SIG-M5 treated with dmso at 0.1 percent for 504 hours (cell line): Measurements from ENCODE around the gene ZMPSTE24.

Experiments used
- DNase-seq: peaks from one replicate; lab custom pipeline; 2025; ENCODE audit not compliant: unreplicated experiment; lab: John Stamatoyannopoulos, UW

ZMPSTE24 gene

GRCh38 chr1:40258445-40258769 lies 371 bp downstream of the ZMPSTE24 start:
- no peak for DNase-seq

- DNase-seq: no peak
These were observed 6.3 kb downstream of the ZMPSTE24 start for GRCh38 chr1:40264354-40264781.

- no peak for DNase-seq
These were observed 7.3 kb downstream of the ZMPSTE24 start for GRCh38 chr1:40265298-40265697.

DNA sequence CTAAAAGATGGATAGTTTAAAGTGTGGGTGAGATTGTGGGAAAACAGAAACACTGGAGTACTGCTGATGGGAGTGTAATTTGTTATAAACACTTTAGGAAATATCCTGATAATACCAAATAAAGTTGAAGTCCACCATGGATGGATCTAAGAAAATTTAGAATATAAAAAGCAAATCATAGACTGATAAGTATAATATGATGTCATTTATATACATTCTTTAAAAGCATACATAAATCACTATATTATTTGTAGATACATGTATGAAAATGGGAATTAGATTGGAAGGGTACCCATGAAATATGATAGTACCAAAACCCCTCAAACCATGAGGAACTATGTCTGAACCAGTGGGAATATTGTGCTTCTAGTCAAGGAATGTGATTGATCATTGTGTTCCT lies 7.9 kb downstream of the ZMPSTE24 start:
- DNase-seq: no peak

DNA sequence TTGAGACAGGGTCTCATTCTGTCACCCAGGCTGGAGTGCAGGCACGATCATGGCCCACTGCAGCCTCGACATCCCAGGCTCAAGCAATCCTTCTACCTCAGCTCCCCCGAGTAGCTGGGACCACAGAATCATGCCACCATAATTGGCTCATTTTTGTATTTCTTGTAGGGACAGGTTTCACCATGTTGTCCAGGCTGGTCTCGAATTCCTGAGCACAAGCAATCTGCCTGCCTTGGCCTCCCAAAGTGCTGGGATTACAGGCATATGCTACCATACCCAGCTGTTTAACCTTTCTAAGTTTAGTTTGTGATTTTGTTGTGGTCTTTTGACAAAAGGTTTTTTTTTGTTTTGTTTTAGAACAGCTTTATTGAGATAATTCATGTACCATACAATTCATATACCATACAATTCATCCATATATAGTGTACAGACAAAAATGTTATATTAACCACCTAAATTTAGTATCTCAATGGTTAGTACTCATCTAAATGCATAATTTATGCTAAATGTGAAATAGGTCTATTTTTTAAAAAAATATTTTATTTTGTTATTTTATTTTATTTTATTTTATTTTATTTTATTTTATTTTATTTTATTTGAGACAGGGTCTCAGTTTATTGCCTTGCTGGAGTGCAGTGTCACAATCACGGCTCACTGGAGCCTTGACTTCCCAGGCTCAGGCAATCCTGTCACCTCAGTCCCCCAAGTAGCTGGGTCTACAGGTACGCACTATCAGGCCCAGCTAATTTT lies 8.9 kb downstream of the ZMPSTE24 start:
- no peak for DNase-seq

DNA sequence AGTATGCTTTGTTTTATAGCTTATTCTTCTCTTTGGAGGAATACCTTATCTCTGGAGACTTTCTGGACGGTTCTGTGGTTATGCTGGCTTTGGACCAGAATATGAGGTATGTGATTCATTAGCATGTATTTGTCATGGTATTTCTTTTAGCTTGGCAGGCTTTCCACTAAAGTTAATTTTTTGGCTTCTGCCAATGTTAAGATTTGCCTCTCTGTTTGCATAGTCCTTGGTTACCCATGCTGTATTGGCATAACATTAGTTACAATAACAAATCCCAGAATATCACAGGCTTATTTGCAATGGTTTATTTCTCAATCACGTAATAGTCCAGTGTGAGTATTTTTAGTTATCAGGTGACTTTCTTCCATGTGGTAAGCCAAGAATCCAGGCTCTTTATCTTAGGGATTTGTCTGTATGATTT lies 9.7 kb downstream of the ZMPSTE24 start:
- DNase-seq: no peak

GRCh38 chr1:40268211-40268610 lies 10.2 kb downstream of the ZMPSTE24 start:
- DNase-seq: no peak

DNA sequence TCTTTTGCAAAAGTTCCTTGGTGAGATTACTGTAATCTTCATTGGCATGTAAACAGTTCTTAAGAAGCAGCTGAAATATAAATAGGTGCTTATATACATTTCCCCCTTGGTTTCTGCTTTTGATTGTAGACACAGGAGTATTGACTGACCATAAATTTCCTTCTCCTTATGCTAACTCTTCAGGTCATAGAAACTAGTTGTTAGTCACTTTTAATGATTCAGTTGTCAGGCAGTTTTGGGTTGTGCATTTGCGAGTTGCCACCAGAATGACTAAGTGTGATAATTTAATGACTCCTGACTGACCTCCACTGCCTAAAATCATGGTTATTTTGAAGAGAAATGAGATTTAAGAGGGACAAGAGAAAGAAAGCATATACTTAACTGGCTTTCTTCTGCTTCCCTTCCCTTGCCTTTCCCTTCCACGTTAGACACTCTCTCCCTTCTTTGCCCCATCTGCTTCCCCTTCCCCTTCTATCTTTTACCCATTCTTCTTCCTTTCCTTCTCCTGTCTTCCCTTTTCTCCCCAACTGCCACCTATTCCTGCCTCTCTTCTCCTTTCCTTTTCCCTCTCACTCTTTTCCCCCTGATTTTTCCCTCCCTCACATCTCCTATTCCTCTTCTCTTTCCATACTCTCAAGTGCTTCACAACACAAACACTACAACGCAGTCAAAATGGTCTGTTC lies 12.3 kb downstream of the ZMPSTE24 start:
- no peak for DNase-seq

DNA sequence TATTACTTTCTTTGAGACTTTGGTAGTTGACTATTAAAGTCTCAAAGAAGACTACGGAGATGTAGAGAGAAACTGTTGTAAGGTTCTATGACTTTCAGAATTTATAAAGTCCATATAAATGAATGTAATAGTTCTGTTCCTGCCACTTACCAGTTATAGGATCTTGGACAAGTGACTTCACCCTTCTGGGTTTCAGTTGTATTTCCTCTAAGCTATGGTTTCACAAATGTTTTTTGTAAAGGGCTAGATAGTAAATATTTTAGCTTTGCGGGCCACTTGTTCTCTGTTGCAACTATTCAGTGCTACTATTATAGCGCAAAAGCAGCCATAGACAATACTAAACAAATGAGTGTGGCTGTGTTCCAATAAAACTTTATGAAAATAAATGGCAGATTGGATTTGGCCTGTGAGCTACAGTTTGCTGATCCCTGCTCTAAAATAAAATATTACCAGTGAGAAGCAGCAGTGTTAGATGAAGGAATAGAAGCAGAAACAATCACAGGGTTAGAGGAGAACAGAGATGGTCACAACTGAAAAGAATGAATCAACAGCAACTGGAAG lies 14.7 kb downstream of the ZMPSTE24 start:
- no peak for DNase-seq

- DNase-seq: no peak
These were observed 15.6 kb downstream of the ZMPSTE24 start for GRCh38 chr1:40273547-40274166.

- DNase-seq: no peak
These were observed 16.3 kb downstream of the ZMPSTE24 start for GRCh38 chr1:40274331-40274730.

GRCh38 chr1:40276122-40276521 lies 18.1 kb downstream of the ZMPSTE24 start:
- no peak for DNase-seq

DNA sequence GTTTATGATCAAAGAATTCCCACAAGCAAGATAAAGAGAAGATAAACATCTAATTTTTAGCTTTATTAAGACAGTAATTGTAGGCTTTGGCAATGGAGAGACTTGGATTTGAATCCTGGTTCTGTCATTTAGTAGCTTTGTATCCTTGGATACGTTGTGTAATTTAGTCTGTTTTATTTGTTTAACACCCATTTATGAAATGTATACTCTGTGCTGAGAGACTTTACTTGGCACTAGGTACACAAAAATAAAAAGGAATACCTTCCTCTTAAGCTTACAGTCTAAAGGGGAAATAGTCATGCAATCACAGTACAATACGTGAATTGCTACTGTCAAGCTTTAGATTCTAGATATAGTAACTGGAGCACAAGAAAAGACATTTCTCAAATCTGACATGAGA lies 23.8 kb downstream of the ZMPSTE24 start:
- DNase-seq: no peak

DNA sequence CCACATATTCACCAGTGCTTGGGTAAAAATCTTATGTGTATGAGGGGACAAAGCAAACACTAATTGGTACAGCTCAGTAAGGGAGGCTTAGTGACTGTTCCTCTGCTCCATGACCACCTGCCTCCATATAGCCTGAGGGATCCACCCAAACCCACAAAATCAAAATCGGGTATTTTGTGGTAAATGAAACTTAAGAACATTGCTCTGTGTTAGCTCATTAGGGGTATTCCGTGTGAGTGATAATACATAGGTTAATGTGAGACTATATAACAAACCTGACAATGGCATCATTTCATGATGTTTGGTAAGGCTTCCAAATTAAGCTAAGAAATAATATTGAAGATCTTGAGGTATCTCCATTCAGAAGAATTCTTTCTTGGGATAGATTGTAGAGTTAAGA lies 33.3 kb downstream of the ZMPSTE24 start:
- no peak for DNase-seq

DNA sequence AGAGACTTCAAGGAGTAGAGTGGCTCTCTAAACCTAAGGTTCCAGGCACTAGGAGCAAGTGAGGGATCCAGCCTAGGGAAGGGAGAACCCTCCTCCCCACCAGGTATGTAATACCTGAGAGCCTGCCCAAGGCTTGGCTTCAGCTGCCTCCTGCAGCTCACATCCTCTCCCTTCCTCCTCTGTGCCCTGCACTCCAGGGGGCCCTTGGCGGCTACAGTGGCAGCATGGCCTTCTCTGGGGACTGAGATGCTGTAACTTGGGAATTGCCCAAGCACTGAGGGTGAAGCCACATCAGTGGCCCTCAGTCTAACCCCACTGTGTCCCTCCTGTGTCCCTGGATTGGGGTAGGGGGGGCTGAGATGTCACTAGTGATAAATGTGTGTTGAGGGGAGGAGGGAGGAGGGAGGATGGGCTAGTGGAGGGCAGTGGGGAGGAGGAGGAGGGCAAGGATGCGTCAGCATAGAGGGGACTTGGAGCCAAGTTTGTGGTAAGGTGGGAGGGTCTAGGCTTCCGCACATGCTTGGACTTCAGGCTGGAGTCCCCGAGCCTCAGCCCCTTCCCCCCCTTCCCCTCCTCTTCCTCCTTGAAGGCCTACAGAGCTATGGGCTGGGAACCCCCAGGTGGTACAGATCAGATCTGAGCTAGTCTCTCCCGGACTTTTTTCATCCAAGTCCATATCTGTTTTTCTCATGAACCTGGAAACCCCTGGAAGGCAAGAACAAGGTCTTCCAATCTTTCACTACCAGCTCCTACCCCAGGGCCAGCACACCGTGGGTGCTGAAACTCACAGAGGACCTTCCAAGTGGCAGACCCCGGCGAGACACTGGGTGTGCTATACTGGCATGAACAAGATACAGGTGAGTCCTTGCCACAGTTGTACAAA lies 41.6 kb downstream of the ZMPSTE24 start:
- DNase-seq: no peak

GRCh38 chr1:40300249-40300567 lies 42.2 kb downstream of the ZMPSTE24 start:
- no peak for DNase-seq

GRCh38 chr1:40300651-40301050 lies 42.6 kb downstream of the ZMPSTE24 start:
- DNase-seq: no peak

DNA sequence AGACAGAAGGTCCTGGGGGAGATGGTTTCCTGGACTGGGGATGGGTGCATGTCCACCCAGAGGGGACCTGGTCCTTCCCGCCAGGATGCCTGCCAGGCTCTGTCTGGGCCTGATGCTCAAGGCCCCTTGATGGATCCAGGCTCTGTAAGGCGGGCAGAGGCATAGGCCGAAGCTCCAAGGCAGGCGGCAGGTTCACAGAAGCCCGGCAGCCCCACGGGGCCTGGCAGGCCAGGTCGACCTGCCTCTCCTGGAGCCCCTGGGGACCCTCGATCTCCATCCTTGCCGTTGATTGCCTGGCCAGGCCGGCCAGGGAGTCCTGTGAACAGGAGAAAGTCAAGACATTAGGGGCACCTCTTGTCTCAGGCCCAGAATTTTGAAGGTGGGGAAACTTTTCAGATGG lies 43.0 kb downstream of the ZMPSTE24 start:
- no peak for DNase-seq

DNA sequence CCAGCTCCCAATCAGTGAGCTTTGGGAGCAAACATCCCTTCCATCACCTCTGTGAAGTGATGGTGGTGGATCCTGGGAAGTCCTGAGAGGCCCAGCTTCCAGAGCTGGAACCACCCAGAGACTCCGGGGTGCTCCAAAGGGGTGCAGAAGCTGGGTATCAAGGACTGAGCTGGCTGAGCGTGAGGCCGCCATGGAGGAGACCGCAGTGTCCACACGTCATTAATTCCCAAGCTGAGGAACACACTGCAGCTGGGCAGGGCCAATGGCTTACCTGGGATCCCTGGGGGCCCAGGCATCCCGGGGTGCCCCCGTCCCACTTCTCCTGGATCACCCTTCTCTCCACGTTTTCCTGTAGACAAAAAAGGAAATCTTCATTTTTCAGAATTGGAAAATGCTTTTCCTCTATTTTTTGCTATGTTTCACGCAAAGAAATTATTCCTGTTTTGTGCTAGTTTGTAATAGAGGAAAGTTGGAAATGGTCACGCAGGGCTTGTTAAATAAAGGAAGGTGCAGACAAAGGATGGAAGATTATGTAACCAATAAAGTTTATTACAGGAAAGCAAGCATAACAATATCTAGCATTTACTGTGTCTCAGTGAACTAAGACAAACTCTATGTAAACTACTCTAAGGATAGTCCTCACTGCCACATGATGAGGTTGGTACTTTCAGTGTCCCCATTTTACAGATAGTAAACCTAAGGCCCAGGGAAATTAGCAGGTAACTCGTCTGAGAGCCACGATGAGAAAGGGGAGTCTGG lies 43.7 kb downstream of the ZMPSTE24 start:
- DNase-seq: no peak

GRCh38 chr1:40302475-40302874 lies 44.4 kb downstream of the ZMPSTE24 start:
- DNase-seq: no peak
